ENCODE measurements around the gene FBXL7. TPM values are rescaled to one million over a fixed set of nuclear protein-coding genes. Genes with fewer than 3 reads are reported as not detected.
A peak's percentile ranks its signal among the peaks of the same experiment; 100 is the strongest.

FBXL7 gene
- total RNA-seq, 1 experiment from 2014 or later = 3.9 TPM

DNA sequence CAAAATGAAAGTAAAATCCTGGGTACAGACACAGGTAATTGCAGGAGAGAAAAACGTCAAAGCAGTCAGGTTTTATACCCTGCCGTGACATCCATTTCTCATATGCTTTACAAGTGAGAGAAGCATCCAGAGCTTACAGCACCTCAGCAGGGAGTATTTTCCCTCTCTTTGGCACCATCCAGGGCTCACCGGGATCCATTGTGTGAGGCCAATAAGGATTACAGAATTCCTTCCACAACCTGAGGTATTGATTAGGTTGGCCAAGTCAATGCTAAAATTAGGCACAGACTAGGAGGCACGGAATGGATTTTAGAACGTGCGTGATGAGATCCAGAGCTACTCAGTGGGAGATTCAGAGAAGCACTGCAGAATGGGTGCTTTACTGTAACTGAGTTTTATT is 296.6 kb downstream of the FBXL7 start:
- no peak for DNase-seq (ENCODE audit: extremely low read depth, low read depth)

DNA sequence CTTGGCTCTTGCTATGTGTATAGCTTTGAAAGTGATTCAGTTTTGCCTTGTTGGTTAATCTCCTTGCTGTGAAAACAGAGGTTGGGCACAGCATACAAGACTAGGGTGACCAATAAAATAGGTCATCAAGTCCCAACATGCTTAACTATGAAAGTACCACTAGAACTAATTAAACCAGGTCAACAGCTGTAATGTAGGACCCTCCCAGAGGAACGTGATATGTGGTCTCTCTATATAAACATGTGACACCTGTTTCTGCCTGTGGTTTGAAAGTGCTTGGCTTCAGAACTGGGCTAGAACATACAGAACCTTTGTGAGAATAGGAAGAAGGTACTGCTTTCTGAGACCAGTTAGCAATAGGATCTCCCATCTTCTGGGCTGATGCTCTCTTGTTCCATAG is 297.1 kb downstream of the FBXL7 start:
- no peak for DNase-seq (ENCODE audit: extremely low read depth, low read depth)

DNA sequence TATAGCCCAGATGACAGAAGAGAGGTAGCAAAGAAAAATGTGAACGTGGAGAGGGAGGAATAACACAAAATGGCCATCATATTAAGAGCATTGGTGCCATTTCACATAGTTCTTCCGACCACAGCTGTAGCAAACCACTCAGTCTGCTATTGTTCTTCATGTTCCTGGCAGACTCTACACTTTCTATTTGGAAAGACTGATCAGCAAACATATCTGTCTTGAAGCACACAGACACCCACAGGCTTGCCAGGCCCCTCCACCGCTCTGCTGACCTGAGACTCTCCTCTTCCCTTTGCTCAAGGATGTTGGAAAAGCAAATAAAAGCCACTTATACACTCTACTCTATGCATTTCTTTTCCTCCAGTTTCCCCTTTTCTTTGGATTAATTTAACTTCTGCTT is 298.0 kb downstream of the FBXL7 start:
- no peak for DNase-seq (ENCODE audit: extremely low read depth, low read depth)

DNA sequence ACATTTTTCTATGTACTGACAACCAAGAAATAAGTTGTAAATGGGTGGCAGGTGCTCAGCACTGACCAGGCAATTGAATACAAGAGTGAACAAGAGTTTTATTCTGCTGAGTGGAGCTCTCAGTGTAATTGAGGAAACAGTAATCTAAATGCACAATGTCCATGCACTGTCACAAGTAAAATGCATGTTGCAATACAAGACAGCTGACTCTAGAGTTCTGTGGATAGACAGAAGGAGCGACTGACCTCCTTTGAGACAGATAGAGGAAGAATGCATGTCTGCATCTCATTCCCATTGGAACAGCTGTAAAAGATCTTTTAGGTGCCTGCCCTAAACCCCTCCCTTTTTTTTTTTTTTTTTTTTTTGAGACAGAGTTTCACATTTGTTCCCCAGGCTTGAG is 299.0 kb downstream of the FBXL7 start:
- no peak for DNase-seq (ENCODE audit: extremely low read depth, low read depth)

DNA sequence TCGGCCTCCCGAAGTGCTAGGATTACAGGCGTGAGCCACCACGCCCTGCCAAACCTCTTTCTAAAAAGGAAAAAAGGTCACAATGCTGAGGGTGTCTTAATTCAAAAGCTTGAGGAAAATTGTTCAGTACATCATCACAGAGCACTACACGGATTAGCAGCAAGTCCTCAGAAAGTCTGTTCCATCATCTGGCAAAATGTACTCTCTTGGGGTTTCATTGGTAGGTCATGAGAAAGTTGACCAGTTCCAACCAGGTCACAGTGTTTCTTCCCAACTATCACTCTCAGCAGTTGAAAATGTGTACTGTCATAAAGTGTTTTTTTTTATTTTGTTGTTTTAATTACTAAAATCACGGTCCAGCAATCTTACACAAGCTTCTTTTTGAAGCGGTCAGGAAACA is 299.6 kb downstream of the FBXL7 start:
- DNase-seq (ENCODE audit: extremely low read depth, low read depth) = no peak

DNA sequence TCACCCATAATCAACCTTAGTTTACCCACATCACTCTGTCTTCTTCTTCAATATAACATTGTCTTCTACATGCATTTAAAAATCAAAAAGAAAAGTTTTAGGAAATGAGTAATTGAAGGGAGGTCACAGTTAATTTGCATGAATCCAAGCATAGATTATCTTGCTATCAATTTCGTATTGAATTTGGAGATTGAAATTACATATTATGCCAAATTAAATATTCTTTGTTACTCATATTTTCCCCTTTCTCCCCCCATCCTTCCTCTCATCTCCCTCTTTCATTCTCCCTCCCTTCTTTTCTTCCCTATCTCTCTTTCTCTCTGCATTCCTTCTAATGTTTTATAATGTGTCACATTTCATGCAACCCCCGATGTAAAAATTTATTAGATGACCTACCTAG is 303.3 kb downstream of the FBXL7 start:
- no peak for DNase-seq (ENCODE audit: extremely low read depth, low read depth)

DNA sequence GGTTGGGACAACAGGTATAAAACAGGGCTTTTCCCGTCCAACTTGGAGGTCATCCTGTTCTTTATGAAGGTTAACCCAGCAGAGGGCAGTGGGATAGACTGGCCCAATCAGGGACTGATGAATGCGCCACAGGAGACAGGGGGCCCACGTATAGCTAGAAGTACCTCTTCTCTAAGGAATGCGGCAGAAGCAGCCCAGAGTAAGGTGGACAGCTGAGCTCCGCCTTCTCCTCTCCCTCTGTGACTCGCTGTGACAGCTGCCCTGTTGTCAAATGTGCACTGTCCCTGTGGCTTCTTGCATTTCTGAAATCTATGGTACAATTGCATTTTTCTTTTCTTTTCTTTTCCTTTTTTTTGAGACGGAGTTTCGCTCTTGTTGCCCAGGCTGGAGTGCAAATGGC is 306.6 kb downstream of the FBXL7 start:
- DNase-seq (ENCODE audit: extremely low read depth, low read depth) = no peak

DNA sequence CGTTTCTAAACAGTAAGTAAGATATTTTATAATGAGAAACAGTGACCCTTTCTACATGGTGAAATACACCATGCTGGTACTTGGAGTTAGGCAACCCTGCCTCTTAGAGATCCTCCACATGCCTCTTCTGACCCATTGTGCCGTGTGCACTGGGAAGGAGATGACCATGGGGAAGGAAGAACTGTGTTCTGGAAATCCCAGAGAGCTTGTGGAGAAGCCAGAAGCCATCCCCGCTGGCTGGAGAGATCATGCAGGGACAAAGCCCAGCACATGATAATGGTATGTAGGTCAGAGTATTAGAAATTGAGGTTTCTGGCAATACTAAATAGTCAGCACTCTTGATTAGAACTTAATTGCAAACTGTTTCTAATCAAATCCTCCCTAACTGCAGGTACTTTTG is 307.3 kb downstream of the FBXL7 start:
- no peak for DNase-seq (ENCODE audit: extremely low read depth, low read depth)

DNA sequence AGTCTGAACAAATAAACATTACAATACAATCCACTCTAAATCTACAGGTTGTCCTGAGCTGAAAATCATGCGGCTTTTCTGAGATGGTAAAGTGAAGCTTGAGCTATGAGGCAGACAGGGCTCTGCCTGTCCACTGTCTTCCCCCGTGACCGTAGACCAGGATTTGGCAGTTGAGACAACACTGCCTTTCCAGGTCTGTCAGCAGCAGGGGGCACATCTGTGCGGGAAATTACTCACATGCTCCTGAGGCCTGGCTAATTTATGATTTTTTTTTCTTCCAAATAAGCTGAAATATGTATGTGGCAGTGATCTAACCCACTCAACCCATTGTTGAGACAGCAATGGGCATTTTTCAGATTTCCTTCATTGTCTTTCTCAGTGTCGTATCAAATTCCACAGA is 307.9 kb downstream of the FBXL7 start:
- DNase-seq (ENCODE audit: extremely low read depth, low read depth) = no peak

DNA sequence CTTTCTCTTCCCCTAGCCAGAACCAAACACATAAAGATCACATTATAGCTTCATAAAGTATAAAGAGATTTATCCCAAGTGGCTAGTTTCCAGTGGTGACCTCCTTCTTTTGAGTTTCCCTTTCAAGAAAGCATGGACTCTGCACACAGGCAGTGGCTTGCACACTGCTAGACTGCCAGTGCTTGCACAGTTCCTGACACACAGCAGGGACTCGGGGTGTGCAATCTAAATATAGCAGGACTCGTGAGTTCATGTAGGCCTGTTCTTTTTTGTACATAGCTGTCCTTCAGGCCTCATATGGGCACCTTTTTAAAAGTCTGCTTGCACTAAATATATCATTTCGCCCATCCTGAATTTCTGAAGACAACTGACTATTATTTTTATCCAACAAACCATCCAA is 308.6 kb downstream of the FBXL7 start:
- no peak for DNase-seq (ENCODE audit: extremely low read depth, low read depth)

DNA sequence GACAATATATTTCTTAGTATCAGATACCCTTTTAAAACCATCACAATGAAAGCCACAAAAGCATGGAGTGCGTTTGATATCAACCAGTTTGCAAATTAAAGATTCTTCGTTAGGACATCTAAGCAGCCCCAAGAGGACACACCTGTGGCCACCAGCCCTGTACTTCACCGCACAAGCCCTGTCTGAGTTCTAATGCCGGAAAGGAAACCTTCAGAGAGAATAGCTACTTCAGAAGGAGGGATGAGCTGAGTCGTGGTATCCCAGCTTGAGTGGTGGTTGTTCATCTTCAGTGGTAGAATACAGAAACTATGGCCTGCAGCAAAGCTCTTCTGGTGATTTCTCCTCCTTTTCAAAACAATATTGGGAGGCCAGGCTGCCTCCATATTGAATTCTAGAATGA is 319.6 kb downstream of the FBXL7 start:
- DNase-seq (ENCODE audit: extremely low read depth, low read depth) = no peak

DNA sequence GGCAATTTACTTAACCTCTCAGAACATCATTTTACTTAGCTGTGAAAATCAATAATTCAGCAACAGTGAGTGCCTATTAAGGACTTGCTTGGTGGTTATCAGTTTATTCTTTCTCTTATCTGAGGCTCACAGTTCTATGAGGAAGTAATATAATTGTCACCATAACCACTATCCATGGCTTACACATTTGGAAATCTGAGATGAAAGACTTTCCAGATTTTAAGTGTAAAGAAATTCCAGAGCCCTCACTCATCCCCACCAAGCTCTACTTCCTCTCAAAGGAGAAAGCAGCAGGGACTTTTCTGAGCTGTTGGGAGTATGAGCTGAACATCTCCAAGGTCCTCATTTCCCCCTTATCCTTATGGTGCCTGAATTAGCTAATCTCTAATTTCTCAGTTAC is 321.5 kb downstream of the FBXL7 start:
- no peak for DNase-seq (ENCODE audit: extremely low read depth, low read depth)

DNA sequence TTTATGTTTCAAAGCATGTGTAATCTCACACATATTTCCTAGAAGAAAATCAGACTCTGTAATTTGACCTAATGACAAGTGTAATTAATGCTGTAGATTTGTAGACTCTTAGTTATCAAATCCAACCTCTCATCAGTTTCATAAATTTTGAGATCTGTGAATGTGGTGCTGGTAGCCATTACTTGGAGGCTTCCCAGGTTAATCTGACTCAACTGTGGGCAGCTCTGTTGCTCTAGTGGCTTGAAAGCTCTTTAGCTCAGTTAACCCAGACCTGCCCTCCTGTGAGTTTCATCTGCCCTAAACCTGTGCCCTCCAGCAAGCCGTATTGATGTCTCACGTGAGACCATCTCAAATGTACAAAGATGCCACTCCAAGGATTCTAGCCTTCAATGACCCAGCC is 323.4 kb downstream of the FBXL7 start:
- no peak for DNase-seq (ENCODE audit: extremely low read depth, low read depth)

DNA sequence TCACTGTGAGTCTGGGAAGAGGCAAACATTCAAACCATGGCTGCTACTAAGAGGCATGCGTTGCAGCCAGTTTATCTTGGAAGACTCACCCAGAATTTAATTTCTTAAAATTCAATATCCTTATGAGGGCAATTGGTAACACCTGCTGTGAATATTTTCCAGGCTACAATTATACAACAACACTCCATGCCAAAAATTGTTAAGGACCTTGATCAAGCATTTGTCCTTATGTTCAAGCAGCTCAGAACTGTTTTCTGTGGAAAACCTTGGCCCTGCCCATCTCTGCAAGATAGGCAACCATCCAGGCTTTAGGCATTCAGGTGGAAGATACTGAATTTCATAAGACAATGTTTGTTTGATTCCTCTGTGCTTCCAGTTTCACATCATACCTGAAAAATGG is 327.8 kb downstream of the FBXL7 start:
- no peak for DNase-seq (ENCODE audit: extremely low read depth, low read depth)

DNA sequence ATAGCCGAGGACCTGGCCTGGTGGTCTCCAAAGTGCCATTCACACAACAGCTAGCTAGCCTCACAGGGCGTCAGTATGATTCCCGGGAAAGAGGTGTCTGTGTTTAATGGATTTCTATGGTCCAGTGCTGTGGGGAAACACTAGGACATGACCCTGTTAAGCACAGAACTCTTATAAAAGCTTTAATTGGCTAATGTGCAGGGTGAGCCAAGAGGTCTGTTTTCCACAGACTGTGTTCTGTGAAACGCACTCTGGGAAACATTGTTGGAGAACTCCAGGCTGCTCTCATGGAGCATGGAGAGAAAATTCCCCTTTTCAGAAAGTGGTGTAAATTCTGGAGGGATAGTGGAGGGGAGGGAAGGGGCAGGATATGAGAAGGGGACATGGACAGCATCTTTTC is 331.4 kb downstream of the FBXL7 start:
- DNase-seq (ENCODE audit: extremely low read depth, low read depth) = no peak

DNA sequence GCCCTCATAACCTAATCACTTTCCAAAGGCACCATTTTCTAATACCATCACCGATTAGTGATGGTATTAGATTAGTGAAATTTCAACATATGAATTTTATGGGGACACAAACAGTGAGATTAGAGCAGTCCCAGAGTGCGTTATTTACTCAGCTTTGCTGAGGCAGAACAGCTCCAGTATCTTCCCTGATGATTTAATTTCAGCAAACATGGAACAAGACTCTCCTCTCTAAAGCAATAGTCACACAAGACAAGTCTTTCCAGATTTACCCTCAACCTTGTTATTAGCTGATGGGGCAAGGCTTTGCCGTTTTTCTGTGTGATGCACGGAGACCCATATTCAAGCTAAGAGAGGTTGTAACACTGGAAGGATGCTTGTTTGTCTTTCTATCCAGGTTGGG is 333.4 kb downstream of the FBXL7 start:
- no peak for DNase-seq (ENCODE audit: extremely low read depth, low read depth)

DNA sequence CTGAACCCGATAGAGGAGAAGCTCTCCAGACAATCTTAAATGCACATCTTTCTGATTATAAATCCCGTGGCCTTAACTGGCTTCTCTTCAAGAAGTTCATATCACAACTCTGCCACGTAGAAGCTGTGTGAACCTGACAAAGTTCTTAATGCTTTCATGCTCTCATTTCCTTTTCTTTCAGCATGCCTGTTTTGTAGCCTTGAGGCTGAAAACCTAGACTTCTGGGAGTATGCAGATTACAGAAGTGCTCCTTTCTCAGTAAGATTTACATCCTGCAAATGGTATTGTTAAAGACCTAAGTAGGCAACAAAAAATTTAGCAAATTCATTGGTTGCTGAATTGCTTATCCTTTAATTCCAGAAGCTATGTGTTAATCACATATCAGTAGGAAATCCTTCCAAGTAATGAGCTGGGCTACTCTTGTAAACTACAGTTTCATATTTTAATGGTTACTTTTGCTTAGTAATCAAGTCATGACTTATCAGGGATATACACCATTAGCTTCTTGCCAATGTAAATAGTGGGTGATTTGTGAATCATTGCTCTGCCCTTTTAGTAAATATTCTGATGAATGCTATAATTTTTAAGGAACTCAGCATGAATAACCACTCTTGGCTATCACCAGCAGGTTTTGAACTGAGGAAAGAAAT is 334.7 kb downstream of the FBXL7 start:
- peak; percentile 76 for DNase-seq (ENCODE audit: extremely low read depth, low read depth)

DNA sequence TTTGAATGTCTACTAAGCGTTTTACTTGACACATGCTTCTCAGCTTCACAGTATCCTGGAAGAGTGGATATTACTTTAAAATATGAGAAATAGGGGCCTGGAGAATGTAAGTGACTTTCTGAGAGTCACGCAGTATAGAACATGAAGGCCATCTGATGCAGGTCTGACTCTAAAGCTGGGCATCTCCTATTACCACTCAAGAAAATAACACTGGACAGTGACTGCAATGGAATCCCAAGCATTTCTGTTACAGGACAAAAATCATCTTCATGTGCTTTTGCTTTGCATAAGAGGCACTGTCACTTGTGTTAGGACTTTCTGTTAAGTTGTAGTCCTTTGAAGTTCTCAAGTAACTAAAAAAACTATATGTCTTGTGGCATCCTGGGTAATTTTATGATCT is 335.5 kb downstream of the FBXL7 start:
- peak; percentile 15 for DNase-seq (ENCODE audit: extremely low read depth, low read depth)

DNA sequence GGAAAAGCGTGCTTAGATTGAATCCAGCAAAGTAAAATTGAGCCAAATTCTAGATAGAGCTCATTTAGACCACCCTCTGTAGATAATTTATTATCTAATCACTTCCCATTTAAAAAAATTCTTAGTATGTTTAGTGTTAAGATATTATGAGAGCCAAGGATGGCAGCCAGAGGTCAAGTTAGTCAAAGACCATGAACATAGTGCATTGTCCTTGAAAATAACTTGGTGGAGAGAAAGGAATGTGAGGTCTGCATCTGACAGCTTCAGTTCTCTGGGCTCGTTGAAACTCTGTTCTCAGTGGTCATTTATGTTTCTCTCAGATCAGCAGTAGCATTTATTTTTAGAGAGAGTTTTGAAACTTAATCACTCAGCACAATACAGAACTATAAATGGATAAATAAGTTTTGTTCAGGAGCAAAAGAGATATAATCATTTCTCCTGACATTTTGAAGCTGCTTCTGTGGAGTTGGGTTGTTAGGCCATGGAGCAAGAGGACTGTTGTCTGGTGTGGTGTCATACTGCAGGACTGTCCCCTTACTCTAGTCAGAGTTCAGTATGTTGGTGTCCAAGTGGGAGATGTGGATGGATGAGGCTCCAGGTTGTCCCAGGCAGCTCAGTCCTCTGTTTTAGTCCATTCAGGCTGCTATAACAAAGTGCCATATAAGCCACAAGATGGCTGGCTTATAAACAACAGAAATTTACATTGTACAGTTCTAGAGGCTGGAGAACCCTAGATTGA is 337.7 kb downstream of the FBXL7 start:
- no peak for DNase-seq (ENCODE audit: extremely low read depth, low read depth)

DNA sequence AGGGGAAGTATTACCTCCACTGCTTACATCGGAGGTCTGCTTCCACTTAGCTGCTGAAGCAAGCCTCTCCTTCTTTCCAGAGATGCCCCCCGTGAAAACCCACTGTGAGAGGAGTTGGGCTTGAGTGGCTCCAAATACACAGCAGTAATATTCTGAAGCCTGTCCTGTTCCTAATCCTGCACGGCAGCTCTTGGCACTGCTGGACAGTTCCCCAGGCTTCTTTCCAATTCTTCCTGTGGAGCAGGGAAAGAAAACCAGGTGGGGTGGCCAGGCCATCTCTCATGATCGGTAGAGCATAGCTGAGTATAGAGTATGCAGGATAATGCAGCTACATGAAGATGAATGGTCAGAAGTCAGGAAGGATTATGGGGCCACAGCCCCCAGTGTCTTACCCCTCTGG is 344.3 kb downstream of the FBXL7 start:
- no peak for DNase-seq (ENCODE audit: extremely low read depth, low read depth)

DNA sequence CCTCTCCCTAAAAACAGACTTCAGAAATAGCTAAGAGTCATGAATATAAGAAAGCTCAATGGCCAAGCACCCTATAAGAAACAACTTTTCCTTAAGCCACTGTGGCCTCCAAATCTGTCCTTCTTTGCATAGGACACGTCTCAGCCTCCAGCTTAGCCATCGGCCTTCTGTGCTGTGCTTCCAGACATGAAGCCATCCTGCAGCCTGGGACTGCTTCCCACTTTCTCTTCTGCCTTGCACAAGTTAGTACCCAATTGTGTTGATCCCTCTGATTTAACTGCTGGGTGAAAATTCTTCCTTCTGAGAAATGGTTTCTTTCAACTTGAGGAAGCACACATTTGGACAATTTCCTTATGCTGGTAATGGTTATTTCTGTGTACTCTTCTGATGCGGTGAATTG is 344.9 kb downstream of the FBXL7 start:
- DNase-seq (ENCODE audit: extremely low read depth, low read depth) = no peak

DNA sequence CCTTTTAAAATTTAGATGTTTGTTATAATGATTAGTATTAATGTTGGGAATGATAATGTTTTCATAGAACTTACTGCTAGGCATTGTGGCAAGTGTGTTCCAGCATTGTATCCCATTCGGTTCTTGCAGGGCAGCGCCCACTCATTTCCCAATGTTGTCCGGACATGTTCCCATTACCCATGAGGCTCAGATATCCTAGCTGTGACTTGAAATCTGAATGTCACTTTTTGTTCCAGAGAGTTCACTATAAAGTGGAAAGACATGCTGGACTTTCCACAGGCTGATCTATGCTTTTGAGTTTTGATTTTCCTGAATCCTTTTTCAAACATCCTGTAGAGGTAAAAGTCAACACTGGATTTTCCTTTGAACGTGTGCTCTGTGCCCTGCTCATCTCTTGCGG is 350.6 kb downstream of the FBXL7 start:
- DNase-seq (ENCODE audit: extremely low read depth, low read depth) = no peak

DNA sequence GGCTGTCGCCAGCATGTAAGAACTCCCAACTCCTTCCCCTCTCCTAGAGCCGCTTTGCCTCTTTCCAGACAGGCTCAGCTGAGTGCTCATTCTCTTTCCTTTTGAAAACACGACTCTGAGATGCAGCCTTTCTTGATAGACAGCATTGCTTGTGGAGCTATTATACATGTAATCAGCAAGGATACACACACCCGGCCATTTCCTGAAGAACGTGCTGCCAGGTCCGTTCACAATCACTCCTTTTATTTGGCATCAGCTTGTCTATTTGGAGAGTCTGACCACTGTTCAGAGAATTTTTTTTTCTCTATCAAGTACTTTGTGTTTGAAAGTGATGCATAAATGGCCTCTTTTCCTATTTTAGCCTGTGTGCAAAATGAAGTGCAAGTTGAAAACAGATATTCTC is 351.0 kb downstream of the FBXL7 start:
- no peak for DNase-seq (ENCODE audit: extremely low read depth, low read depth)

Data from NCI-H460 (cell line).